CD4-positive, alpha-beta T cell treated with Interleukin-4 for 4 hours (primary cell): ENCODE measurements around the gene GNAI2.
"Not testable (repeated sequence)": the region's sequence is repeated elsewhere in the genome, so short reads cannot be mapped to it uniquely, and the experiment has no call there.

Experiments used
- DNase-seq: peaks from one replicate; pipeline ENCODE4 v3.0.0-alpha.2; 2020

GNAI2 gene

GRCh38 chr3:50267280-50267913, 31.4 kb downstream of the GNAI2 start:
- DNase-seq = no peak

- DNase-seq = no peak
Measured at GRCh38 chr3:50268276-50268675, 32.3 kb downstream of the GNAI2 start.

DNA sequence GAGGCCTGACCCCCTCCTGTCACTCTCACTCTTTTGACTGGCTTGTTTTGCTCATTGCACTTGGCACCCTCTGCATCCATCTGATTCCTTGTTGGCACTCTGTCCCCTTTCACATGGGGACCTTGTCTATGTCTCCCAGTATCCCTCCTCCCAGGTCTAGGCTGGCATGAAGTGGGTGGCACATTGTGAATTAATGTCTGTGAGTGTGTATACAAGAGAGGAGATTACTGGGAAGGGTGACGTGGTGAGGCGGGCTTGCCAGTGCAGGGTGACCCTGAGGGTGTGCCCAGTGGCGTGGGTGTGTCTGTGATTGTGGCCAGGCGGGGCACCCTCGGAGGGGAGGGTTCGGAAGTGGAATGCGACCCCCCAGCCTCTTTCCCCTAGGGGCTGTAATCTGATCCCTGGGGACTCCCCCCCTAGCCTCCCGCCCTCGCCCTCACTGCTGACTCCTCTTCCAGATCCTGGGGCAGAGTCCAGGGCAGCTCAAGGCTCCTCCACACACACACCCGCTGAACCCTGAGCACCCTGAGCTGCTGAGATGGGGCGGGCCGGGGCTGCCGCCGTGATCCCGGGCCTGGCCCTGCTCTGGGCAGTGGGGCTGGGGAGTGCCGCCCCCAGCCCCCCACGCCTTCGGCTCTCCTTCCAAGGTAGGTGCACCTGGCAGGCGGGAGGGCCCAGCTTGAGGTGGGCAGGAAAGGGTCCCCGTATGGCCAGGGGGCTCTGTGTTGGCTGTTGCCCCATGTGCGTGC, 32.9 kb downstream of the GNAI2 start, which contains the start of gene SEMA3B:
Gene SEMA3B, plus strand, starts transcription at position 445 of the 749 bp plus-strand sequence. Its CDS starts 94 bp downstream, at position 539.
- DNase-seq = no peak

DNA sequence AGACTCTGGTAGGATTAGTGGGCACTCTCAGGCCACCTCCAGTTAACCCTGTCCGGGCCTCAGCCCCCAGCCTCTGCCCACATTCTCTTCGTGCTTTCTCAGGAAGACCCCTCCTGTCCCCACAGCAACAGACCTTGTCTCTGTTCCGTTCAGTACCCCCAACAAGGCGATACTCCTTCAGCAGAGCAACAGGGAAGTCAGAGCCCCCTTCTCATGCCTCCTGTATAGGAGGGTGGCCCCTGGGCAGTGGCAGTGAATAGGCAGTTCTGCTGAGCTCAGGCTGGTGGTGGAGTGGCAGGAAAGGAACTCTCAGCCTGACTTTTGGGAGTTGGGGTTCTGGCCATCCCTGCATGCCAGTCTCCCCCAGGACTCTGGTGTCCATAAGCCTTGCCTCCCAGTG, 33.5 kb downstream of the GNAI2 start:
- no peak for DNase-seq

DNA sequence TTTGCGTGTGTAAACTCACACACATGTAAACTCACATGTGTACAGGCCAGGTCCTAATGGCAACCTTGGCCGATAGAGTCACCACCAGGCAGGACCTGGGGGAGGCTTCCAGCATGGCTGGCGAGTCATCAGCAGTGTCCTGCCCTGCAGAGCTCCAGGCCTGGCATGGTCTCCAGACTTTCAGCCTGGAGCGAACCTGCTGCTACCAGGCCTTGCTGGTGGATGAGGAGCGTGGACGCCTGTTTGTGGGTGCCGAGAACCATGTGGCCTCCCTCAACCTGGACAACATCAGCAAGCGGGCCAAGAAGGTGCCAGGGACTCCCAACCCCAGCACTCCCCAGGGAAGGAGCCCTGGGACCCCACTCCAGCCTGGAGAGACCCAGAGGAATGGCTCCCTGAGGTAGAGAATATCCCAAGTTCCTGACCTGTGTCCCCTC, 34.0 kb downstream of the GNAI2 start:
- no peak for DNase-seq

GRCh38 chr3:50270422-50271224, 34.6 kb downstream of the GNAI2 start:
- DNase-seq = no peak

DNA sequence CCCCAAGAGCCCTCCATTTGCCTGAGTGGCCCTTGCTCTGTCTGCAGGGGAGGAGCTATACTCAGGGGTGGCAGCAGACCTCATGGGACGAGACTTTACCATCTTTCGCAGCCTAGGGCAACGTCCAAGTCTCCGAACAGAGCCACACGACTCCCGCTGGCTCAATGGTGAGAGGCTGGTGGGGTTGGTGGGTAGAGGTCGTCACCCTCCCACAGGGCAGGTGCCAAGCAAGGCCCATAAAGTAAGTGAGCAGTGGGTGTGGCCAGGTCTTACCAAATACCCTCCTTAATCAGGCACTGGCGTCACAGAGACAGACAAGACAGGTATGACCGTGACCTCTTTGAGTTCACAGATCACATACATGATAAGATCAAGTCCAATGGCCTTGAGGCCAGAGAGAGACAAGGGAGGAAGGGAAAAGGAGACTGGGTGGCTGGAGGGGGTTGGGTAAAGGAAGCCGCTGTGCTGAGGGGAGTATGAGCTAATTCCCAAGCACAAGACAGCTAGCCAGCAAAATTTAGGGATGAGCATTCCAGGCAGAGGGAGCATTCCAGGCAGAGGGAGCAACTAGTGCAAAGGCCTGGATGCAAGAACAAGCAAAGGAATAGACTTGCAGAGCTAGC, 35.4 kb downstream of the GNAI2 start:
- DNase-seq = no peak

GRCh38 chr3:50272538-50272910, 36.5 kb downstream of the GNAI2 start:
- not testable (repeated sequence) for DNase-seq

GRCh38 chr3:50272911-50273688, 37.1 kb downstream of the GNAI2 start:
- DNase-seq = peak; percentile 74

DNA sequence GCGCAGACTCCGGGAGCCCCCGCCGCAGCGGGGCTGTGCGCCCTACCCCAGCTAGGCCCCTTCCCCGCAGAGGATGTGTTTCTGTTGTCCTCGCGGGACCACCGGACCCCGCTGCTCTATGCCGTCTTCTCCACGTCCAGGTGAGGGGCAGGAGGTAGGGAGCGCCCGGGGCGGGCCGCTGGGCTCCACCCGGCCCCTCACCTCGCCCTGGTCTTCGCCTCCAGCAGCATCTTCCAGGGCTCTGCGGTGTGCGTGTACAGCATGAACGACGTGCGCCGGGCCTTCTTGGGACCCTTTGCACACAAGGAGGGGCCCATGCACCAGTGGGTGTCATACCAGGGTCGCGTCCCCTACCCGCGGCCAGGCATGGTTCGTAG, 37.7 kb downstream of the GNAI2 start:
- DNase-seq = no peak

GRCh38 chr3:50274371-50275104, 38.5 kb downstream of the GNAI2 start:
- peak; percentile 57 for DNase-seq

- no peak for DNase-seq
Measured at GRCh38 chr3:50275141-50275995, 39.4 kb downstream of the GNAI2 start.

- DNase-seq = no peak
Measured at GRCh38 chr3:50275996-50276761, 40.2 kb downstream of the GNAI2 start.

GRCh38 chr3:50276762-50277101, 40.7 kb downstream of the GNAI2 start:
- DNase-seq = no peak

- no peak for DNase-seq
Measured at GRCh38 chr3:50278123-50278879, 42.3 kb downstream of the GNAI2 start.

- DNase-seq = no peak
Measured at GRCh38 chr3:50278880-50279224, 42.8 kb downstream of the GNAI2 start, which contains the start of gene LSMEM2. TSS of gene LSMEM2 (plus strand) at chr3:50279087. CDS start at chr3:50279114, 27 bp downstream.

GRCh38 chr3:50279255-50280016, 43.4 kb downstream of the GNAI2 start:
- no peak for DNase-seq

GRCh38 chr3:50284121-50284520, 48.1 kb downstream of the GNAI2 start:
- not testable (repeated sequence) for DNase-seq
